Amygdala (tissue), 56 donors: ENCODE measurements around the gene RGS9.
"Not testable (repeated sequence)": the region's sequence is repeated elsewhere in the genome, so short reads cannot be mapped to it uniquely, and the experiment has no call there.

Source experiments
- DNase-seq, 56 donors: peaks; one replicate each; lab custom pipeline; 2025; lab: John Stamatoyannopoulos, UW

Gene RGS9

GRCh38 chr17:65201331-65201730 is 64.2 kb downstream of the RGS9 start:
- no peak for DNase-seq

GRCh38 chr17:65202844-65203571 is 65.8 kb downstream of the RGS9 start:
- DNase-seq = no peak

GRCh38 chr17:65204001-65204400 is 66.8 kb downstream of the RGS9 start:
- no peak for DNase-seq

GRCh38 chr17:65205655-65206054 is 68.5 kb downstream of the RGS9 start:
- DNase-seq = no peak

- not testable (repeated sequence) for DNase-seq
Observed at GRCh38 chr17:65207448-65207847, 70.3 kb downstream of the RGS9 start.

- peak in 1 of 56 donors; percentile 44 for DNase-seq
Observed at GRCh38 chr17:65208717-65209116, 71.5 kb downstream of the RGS9 start.

GRCh38 chr17:65218261-65218660 is 81.1 kb downstream of the RGS9 start:
- no peak for DNase-seq

- DNase-seq = no peak
Observed at GRCh38 chr17:65219124-65219523, 82.0 kb downstream of the RGS9 start.

- no peak for DNase-seq
Observed at GRCh38 chr17:65219707-65220106, 82.5 kb downstream of the RGS9 start.

- no peak for DNase-seq
Observed at GRCh38 chr17:65220732-65221131, 83.6 kb downstream of the RGS9 start.

GRCh38 chr17:65222214-65222738 is 85.1 kb downstream of the RGS9 start:
- no peak for DNase-seq

- no peak for DNase-seq
Observed at GRCh38 chr17:65225061-65225460, 87.9 kb downstream of the RGS9 start.

- DNase-seq = no peak
Observed at GRCh38 chr17:65226227-65226626, 89.1 kb downstream of the RGS9 start.

GRCh38 chr17:65227637-65228036 is 90.5 kb downstream of the RGS9 start:
- no peak for DNase-seq

- DNase-seq = no peak
Observed at GRCh38 chr17:65228287-65228686, 91.1 kb downstream of the RGS9 start.

- DNase-seq = no peak
Observed at GRCh38 chr17:65228734-65229620, 91.8 kb downstream of the RGS9 start.

- DNase-seq = no peak
Observed at GRCh38 chr17:65229621-65229995, 92.4 kb downstream of the RGS9 start.

- no peak for DNase-seq
Observed at GRCh38 chr17:65230040-65230439, 92.9 kb downstream of the RGS9 start.

- DNase-seq = no peak
Observed at GRCh38 chr17:65231086-65231485, 93.9 kb downstream of the RGS9 start.

GRCh38 chr17:65231662-65232335 is 94.6 kb downstream of the RGS9 start:
- DNase-seq = peak in 32 of 56 donors; percentile 2 to 46 (median 12)

- DNase-seq = no peak
Observed at GRCh38 chr17:65235284-65235683, 98.1 kb downstream of the RGS9 start.
